Right lobe of liver (tissue), 4 donors: ENCODE measurements around the gene TXNDC2.

Experiments
- POLR2A ChIP-seq: fragments of 450-650 bp; IDR thresholded peaks from one replicate; pipeline ENCODE4 v1.6.1; 2017; ENCODE audit warnings: antibody characterized with exemption, mild to moderate bottlenecking
- TF ChIP-seq, protein P1 (sequence below), 4 donors: fragments of 200-600 bp in 3 of 4; fragments of 450-650 bp in 1 of 4; IDR thresholded peaks; one replicate each; pipeline versions ENCODE4 v1.5.1 to v1.8.0; 2016 to 2022; ENCODE audit warnings: antibody characterized with exemption in 4 of 4, mild to moderate bottlenecking in 2 of 4
- donor health status: DM: no; HTN: no; CAD: no.
- donor health status: DM: no; HTN: no; CAD: no.
- donor health status: DM: no; HTN: yes; CAD: no.

GRCh38 chr18:9876212-9876866, 9.4 kb upstream of the TXNDC2 start:
- TF ChIP-seq, protein P1, sequence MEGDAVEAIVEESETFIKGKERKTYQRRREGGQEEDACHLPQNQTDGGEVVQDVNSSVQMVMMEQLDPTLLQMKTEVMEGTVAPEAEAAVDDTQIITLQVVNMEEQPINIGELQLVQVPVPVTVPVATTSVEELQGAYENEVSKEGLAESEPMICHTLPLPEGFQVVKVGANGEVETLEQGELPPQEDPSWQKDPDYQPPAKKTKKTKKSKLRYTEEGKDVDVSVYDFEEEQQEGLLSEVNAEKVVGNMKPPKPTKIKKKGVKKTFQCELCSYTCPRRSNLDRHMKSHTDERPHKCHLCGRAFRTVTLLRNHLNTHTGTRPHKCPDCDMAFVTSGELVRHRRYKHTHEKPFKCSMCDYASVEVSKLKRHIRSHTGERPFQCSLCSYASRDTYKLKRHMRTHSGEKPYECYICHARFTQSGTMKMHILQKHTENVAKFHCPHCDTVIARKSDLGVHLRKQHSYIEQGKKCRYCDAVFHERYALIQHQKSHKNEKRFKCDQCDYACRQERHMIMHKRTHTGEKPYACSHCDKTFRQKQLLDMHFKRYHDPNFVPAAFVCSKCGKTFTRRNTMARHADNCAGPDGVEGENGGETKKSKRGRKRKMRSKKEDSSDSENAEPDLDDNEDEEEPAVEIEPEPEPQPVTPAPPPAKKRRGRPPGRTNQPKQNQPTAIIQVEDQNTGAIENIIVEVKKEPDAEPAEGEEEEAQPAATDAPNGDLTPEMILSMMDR (IDR thresholded peaks at IDR 0.05), result no peak
- no peak for TF ChIP-seq POLR2A
